ENCODE results near the gene TNNT1. TPM values are rescaled to one million over a fixed set of nuclear protein-coding genes. Genes with fewer than 3 reads are reported as not detected.

TNNT1 gene
- 10.4 and 10.5 TPM in 2 replicates for polyA plus RNA-seq (2011; rRNA removed)
- polyA minus RNA-seq (2011; rRNA and poly(A)+ RNA removed): 0.93 and 1.1 TPM in 2 replicates

DNA sequence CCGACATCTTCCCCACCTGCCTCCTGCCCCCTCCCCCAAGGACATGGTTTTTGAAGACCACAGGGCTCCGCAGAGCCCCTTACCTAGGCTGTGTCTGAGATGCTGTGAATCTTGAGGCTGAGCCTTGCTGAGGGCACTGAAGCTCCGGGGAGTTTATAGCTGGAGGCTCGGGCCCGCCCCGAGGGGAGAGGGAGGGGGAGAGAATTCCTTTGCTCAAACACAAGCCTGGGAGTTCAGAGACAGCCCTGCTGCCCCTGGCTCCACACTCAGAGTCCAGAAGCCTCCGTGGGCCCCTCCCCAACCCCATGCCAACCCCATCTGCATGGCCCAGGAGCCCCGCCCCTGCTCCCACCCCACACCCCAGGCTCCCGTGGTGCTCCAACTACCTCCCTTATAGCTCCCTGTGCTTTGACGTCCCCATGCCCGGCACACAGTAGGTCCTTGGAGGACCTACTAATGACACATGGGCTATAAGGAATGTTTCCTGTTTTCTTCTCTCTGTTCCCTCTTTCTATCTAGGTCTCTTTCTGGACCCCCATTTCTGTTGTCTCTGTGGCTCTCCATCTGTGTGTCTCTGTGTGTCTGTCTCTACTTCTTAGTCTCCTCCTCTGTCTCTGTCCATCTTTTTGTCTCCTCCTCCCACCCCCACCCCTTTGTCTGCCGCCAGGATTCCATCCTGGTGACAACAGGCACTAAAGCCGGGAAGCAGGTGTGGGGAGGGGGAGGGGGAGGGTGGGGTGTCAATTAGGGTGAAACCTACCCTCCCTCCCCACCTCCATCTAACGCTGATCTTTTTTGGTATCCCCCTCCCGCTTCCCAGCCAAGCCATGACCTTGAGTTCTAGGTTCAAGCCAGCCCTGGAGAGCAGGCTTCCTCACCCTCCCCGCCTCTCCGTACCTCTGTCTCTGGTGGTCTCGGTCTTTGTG is at the start of gene TNNT1:
Gene TNNT1 (minus strand): TSS at position 129 of the 926 bp plus-strand sequence. CDS start 2,049 bp downstream, outside the sequence.
- CTCF ChIA-PET: interaction anchor here (1.0 to 1.7 kb wide), 2 partner anchors 17 to 101 kb away, joined by 3 to 4 read pairs; partner anchors contain the start of gene DNAAF3
- no peak for DNase-seq (ENCODE audit: low read depth)
- POLR2A ChIA-PET: no interaction called here

GRCh38 chr19:55198651-55199050 is 49.6 kb upstream of the TNNT1 start:
- ChIA-PET POLR2A (no interaction called here), CTCF (no interaction called here)
- H3K27me3 ChIP-seq (ENCODE audit: control insufficient read depth, insufficient read depth, low read length): no peaks in the 10 kb centered on the region
- no peaks in the 10 kb centered on the region for H3K36me3 ChIP-seq (ENCODE audit: control insufficient read depth, insufficient read depth, low read length)
- no peak for DNase-seq (ENCODE audit: low read depth)
- H3K4me3 ChIP-seq (ENCODE audit: low read depth, low read length): no peak overlapping the region
- TF ChIP-seq CTCF (IDR thresholded peaks at IDR 0.05; ENCODE audit: insufficient read depth, low read depth, low read length): no peak

More for the DNA sequence above, at the start of gene TNNT1:
- Histone ChIP-seq H3K36me3 (ENCODE audit: control insufficient read depth, insufficient read depth, low read length) (no peaks in the 10 kb centered on the region), H3K4me3 (ENCODE audit: low read depth, low read length) (no peak within 1 kb of the TSS), H3K27me3 (ENCODE audit: control insufficient read depth, insufficient read depth, low read length) (peaks cover 6% of the 10 kb centered on the region)
- no peak for TF ChIP-seq CTCF (IDR thresholded peaks at IDR 0.05; ENCODE audit: insufficient read depth, low read depth, low read length)

GRCh38 chr19:55197528-55197927 is 48.5 kb upstream of the TNNT1 start:
- TF ChIP-seq CTCF (IDR thresholded peaks at IDR 0.05; ENCODE audit: insufficient read depth, low read depth, low read length): no peak
- CTCF ChIA-PET: no interaction called here
- no peak for DNase-seq (ENCODE audit: low read depth)
- POLR2A ChIA-PET: no interaction called here
- Histone ChIP-seq H3K36me3 (ENCODE audit: control insufficient read depth, insufficient read depth, low read length) (no peaks in the 10 kb centered on the region), H3K4me3 (ENCODE audit: low read depth, low read length) (no peak overlapping the region), H3K27me3 (ENCODE audit: control insufficient read depth, insufficient read depth, low read length) (no peaks in the 10 kb centered on the region)

- Histone ChIP-seq H3K4me3 (ENCODE audit: low read depth, low read length) (no peak overlapping the region), H3K36me3 (ENCODE audit: control insufficient read depth, insufficient read depth, low read length) (no peaks in the 10 kb centered on the region), H3K27me3 (ENCODE audit: control insufficient read depth, insufficient read depth, low read length) (no peaks in the 10 kb centered on the region)
- ChIA-PET POLR2A (no interaction called here), CTCF (no interaction called here)
- no peak for TF ChIP-seq CTCF (IDR thresholded peaks at IDR 0.05; ENCODE audit: insufficient read depth, low read depth, low read length)
- no peak for DNase-seq (ENCODE audit: low read depth)
Observed at GRCh38 chr19:55196803-55197202, 47.8 kb upstream of the TNNT1 start.

- Histone ChIP-seq H3K27me3 (ENCODE audit: control insufficient read depth, insufficient read depth, low read length) (no peaks in the 10 kb centered on the region), H3K36me3 (ENCODE audit: control insufficient read depth, insufficient read depth, low read length) (no peaks in the 10 kb centered on the region), H3K4me3 (ENCODE audit: low read depth, low read length) (no peak overlapping the region)
- CTCF ChIA-PET: interaction anchor here (0.6 kb wide), 1 partner anchor 10 kb away, joined by 3 read pairs; no protein-coding TSS in a partner anchor
- DNase-seq (ENCODE audit: low read depth): no peak
- no peak for TF ChIP-seq CTCF (IDR thresholded peaks at IDR 0.05; ENCODE audit: insufficient read depth, low read depth, low read length)
- POLR2A ChIA-PET: no interaction called here
Observed at GRCh38 chr19:55193481-55193880, 44.5 kb upstream of the TNNT1 start.
